ENCODE data around the gene TMEM132C.
"Not testable (repeated sequence)": the region's sequence is repeated elsewhere in the genome, so short reads cannot be mapped to it uniquely, and the experiment has no call there.

Gene TMEM132C

DNA sequence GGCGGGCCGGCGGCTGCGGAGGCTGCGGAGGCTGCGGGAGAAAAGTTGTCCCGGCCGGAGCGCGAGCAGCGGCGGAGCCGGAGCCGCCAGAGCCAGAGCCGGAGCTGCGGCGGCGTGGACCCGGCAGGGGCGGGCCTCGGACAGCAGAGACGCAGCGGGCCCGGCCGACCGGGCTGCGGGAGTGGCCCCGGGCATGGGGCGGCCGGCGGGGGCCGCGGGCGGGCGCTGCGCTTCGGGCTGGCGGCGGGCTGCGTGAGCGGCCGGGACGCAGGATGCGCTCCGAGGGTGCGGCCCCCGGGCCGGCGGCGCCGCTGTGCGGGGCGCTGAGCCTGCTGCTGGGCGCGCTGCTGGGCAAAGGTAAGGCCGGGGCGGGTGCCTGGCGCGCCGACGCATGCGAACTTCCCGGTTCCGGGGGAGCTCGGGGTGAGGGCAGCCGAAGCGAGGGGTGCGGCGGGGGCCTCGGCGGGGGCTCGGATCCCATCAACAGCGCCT, at the start of gene TMEM132C:
Gene TMEM132C, plus strand, starts transcription at position 40 of the 492 bp plus-strand sequence. Its CDS starts 233 bp downstream, at position 273.
- no peak for DNase-seq (ENCODE audit: low read depth in 2 of 2)

DNA sequence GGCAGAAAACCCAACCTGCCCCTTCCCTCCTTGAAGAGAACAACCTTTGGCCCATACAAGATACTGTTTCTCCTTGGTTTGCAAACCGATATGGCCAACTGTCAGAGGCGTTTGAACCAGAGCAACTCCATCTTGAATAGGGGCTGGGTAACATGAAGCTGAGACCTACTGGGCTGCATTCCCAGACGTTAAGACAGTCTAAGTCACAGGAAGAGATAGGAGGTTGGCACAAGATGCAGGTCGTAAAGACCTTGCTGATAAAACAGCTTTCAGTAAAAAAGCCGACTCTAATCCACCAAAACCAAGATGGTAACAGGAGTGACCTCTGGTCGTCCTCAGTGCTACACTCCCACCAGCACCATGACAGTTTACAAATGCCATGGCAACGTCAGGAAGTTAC, 42.7 kb upstream of the TMEM132C start:
- DNase-seq (ENCODE audit: low read depth in 2 of 2): no peak

DNA sequence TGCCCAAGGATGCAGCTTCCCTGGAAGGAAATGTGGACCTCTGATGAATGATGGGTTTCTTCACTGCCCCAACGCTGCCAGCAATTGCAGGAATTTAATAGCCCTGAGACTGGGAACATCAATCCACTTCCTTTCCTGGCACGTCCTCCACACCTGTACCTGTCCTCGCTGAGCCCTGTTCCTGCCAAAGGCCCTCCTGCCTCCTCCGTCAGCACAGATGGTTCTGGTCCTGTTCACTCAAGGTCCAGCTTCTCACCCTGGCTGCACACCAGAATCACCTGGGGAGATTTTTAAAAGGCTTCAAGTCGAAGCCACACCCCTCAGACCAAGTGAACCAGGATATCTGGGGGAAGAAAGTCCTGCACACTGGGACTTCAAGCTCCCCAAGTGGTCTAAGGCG, 38.4 kb upstream of the TMEM132C start:
- no peak for DNase-seq (ENCODE audit: low read depth in 2 of 2)

DNA sequence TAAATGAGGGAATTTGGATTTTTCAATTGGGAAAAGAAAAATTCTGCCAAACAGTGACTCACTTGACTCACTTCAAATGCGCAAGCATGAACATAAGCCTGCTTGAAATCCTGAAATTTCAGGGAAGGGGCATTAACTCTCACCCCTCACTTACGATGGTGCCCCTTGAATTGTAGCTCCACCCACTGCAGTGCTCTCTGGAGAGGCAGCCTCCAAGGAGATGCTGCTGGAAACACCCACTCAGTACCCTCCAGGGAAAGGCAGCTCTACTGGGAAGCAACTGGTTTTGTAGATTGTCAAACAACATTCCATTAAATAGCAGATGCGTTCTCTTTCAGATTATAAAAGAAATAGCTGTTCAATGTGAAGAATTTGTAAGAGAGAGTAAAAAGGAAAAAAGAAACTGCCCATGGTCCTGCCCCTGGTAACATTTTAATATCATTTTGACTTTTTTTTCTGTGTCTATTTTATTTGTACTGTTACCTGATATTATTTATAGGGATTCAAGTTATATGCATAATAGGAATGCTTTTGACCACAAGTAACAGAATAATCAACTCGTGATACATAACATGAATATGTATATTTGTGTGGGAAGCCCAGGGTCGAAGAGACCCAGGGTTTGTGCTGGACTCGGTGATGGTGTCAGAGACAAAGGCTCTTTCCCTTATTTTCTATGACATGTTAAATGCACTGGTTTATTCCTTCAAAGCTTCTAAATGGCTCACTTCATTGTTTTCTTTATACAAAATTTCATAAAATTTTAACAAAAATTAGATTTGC, 31.1 kb upstream of the TMEM132C start:
- no peak for DNase-seq (ENCODE audit: low read depth in 2 of 2)

DNA sequence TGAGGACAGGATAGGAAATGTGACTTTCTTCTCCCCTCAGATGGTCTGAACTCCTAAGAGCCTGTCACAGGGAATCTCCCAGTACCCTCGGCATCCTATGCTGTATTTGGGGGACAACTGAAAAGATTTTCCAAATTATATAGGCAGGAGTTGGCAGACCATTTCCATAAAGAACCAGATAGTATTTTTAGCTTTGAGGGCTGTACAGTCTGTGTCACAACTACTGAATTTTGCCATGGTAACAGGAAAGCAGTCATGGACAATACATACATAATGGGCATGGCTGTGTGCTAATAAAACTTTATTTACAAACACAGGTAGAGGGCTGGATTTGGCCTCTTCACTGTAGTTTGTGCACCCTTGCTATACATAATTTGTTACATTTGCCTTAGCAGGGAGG, 30.4 kb upstream of the TMEM132C start:
- no peak for DNase-seq (ENCODE audit: low read depth in 2 of 2)

DNA sequence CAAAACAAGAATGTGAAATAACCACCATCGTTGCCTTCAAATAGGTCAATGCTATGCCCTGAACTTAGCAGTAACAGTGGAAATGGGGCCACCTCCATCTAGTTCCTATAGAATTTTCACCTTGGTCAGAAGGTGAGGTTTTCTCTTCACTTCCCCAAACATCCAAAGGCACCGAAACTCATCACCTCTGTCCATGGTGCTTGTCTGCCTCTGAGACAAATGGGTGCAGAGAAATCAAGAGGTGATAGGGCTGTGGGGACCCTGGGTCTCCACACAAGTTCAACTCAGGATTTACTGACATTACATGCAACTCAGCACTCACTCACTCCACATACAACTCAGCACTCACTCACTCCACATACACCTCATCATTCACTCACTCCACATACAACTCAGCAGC, 26.2 kb upstream of the TMEM132C start:
- no peak for DNase-seq (ENCODE audit: low read depth in 2 of 2)

DNA sequence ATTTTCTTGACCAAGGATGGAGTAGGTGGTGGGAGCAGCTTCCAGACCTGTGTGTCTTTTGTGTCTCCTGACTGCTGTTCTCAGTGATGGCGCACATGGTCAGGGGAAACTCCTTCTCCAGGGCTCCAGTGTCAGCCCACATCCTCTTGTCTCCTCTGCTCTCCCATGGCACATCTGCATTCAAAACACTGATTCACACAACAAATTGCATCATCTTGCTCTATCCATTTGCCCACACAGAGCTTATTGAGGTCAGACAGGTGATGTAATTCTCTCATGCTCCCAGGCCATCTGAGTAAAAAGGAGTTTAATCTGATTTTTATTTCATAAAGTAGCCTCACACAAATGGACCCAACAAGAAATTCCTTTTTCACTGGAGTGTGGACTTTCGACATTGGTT, 21.8 kb upstream of the TMEM132C start:
- no peak for DNase-seq (ENCODE audit: low read depth in 2 of 2)

DNA sequence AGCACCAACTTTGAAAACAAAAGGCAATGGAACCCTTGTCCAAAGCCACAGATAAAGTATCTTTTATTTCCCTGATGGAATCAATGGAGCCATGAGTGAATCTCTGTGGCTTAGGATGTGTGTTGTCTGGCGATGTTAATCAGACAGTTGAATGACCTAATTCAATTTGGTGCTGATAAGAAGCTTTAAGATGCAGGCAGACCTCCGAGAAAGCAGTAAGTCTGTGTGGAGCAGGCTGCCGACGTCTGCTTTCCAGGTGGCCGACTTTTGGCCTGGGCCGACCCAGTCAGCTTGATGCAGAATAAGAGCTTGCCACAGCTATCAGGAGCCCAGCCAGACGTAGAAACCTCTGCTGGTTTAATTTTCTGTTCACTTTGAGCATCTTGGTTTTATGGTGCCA, 21.1 kb upstream of the TMEM132C start:
- DNase-seq (ENCODE audit: low read depth in 2 of 2): no peak

DNA sequence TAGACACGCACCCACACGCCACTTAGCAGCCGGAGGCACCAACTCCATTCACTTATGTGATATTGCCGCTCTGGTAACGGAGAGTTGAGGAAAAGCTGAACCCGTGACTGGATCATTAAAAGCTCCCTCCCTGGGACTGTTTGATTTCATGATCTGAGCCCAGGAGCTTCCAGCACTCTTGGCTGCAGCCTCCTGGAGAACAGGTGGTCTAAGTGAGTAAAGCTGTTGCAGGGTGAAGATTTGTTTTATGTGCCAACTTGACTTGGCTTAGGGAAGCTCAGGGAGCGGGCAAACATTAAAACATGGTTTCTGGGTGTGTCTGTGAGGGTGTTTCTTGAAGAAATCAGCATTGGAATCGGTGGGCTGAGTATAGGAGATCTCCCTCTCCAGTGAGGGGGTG, 16.9 kb upstream of the TMEM132C start:
- no peak for DNase-seq (ENCODE audit: low read depth in 2 of 2)

DNA sequence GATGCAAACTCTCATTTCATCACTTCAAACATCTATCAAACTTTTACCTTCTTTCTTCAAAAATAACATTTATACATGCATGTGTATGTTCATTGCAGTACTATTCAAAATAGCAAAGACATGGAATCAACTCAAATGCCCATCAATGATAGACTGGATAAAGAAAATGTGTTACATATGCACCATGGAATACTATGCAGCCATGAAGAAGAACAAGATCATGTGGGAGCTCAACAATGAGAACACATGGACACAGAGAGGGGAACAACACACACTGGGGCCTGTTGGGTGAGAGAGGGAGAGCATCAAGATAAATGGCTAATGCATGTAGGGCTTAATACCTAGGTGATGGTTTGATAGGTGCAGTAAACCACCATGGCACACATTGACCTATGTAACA, 13.1 kb upstream of the TMEM132C start:
- DNase-seq (ENCODE audit: low read depth in 2 of 2): not testable (repeated sequence)

DNA sequence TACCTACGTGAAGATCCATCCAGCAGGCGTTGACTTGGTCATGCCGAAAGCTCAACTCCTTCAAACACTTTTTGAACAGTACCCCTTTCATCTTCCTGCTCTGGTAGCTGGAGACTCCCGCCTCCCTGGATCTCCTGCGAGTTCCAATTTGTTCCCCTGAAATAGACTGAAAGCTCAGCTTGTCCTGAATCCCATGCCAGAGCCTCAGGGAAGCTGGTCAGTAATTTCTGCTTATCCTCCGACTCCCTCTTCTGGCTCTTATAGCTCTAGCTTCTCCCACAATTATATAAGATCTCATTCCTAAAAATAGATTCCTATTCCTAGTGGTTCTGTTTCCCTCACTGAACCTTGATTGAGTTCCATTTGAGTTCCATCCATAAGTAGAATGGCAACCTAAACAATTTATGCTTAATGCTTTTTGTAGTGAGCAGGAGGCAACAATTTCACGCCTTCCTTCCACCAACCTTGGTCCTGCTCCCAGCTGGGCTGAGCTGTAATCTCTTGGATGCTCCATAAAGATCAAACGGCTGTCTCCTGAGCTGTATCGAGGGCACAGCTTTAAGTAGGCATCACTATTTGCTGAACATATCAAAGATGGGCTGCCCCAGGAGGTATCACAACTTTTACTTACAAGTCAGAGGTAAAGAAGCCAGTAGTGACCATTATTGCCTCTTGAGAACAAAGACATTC, 8.0 kb upstream of the TMEM132C start:
- DNase-seq (ENCODE audit: low read depth in 2 of 2): no peak

DNA sequence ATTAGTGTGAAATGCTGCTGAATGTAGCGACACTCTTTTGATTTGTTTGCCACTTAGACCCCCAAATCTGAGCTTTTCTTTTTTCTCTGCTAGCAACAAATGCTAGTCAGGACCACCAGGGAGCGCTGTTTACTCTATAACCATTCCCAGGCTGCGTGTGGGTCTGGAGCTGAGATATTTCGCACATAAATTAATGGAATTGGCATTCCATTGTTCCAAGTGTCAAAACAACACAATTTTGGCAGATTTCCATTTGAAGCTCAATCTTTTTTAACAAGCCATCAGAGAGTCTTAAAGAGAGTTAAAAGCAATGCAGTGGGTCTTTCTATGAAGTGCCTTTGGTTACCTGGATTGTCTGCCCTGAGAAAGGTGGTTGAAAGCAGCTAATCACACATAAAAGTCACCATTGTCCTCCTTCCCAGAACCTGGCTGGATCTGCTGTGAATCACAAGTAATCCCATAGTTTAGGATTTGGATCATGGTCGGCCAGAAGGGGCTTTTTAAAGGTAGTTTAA, 7.4 kb upstream of the TMEM132C start:
- no peak for DNase-seq (ENCODE audit: low read depth in 2 of 2)

DNA sequence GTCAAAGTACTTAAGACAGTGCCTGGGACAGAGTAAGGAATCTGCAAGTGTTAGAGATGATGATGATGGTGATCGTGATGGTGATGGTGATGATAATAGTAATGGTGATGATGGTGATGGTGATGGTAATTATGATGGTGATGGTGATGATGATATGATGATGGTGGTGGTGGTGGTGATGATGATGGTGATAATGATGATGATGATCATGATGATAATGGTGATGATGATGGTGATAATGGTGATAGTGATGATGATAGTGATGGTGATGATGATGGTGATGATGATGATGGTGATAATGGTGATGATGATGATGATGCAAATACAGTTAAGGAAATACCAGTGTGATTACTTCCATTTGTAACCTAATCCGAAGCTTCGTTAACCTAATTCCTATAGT, 5.2 kb upstream of the TMEM132C start:
- DNase-seq (ENCODE audit: low read depth in 2 of 2): no peak

DNA sequence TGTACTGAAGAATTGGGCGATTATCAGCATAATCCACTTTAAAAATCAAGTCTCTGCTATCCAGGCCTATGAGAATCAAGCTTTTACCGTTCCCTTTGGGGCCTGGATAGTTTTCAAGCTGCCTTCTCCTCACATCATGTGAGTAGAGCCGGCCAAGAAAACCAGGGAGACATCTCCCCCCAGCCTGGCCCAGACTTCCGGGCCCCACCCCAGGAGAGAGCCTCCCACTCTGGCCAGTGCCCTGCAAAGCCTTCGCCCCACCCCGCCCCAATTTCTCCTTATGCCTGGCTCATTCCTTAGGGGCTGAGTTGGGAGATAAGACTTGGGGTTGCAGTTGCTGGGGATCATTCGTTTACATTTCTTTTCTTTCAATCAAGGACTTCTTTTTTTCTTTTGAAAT, 1.4 kb upstream of the TMEM132C start:
- DNase-seq (ENCODE audit: low read depth in 2 of 2): no peak

DNA sequence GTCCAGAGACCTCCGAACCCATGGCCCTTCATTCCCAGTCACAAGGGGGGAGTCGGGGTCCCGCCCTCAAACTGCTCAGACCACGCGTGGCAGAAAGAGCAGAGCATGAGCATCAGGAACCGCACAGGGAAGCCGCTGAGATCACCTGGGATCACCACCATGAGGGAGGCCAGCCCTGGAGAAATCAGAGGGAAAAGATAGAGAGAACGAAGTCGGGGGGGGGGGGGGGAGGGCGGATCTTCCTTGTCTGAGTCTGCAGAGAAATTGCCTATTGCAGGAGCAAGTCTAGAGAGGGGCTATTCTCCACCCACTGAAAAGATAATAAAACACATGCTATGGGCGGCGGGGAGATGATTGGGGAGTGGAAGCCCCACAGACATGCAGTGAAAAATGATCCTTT, 884 bp upstream of the TMEM132C start:
- DNase-seq (ENCODE audit: low read depth in 2 of 2): no peak

DNA sequence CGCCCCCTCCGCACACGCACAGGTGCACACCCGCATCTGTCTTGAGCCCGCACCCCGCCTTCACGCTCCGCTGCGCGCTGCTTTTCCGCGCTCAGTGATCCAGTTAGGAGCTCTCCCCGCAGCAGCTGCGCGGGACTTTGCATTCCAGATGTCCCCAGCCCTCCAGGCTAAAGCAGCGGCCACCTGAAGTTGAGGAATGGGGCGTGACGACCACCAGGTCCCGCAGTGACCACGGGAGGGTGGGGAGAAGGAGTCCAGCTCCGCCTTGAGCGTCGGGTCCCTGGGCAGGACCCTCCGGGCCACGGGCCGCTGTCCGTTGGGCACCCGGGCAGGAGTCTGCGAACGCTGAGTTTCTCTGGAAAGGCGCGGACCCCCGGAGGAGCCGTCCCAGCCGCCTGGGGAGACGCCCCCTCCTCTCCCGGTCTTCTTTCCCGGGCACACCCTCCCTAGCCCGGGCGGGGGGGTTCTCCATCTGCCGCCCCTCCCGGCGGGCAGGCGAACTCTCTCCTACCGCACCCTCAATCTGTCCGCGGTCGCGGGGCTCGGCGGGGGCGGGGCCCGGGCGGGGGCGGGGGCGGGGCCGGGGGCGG, 334 bp upstream of the TMEM132C start:
- DNase-seq (ENCODE audit: low read depth in 2 of 2): no peak

DNA sequence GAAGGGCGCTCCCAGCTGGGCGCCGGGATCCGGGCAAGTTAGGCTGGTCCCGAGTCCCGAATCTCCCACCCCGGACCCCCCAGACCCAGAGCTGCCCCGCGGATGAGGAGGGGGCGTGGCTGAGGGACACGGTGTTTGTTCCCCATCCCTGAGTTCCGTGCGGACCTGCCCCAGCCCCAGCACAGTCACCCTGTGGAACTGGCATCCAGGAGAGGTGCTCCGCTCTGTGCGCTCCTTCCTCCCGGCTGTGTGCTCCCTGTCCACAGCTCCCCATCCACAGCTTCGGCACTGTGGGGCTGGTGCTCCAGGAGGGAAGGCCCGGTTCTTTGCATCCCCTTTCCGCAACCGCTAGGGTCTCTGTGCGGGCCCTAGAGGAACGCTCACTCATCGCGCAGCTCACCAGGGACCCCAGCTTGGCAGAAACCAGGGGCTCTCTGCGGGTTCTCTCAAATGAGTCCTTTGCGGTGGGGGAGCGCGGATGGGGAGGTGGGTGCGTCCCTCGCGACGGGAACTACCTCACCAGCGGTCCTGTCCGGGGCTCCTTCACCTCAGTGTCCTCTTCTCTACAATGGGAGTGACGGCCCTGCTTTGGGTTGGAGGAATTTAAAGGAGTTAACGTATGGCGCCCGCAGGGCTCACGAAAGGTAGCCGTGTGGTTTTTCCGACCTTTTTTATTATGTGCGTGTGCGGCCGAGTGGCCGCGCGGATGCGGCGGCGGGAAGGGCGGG, 845 bp downstream of the TMEM132C start:
- DNase-seq (ENCODE audit: low read depth in 2 of 2): no peak

DNA sequence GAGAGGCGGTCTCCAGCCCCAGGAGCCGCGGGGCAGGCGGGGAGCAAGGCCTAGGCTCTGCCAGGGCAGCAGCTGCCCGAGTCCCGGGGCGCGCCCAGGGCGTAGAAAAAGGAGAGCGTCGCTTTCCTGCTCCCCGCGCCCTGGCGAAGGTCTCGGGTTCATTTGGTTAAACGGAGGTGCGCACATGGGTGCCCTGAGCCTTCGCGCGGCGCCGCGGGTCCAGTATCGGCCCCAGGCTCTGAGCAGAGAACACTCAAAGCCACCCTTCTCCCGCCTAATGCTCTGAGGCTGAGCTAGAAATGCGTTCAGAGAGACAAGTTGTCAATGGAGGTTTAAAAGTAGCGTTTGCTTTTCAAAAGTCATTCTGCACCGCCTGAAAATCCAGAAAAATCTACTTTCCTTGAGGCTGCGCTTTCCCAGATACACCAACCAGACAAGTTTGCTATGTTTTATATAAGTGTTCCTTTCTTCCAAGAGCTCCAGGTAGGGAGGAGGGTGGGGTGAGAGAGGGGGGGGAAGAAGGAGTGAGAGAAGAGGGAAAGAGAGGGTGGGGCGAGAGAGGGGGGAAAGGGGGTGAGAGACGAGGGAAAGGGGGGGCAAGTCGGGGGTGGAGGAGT, 1.5 kb downstream of the TMEM132C start:
- no peak for DNase-seq (ENCODE audit: low read depth in 2 of 2)

DNA sequence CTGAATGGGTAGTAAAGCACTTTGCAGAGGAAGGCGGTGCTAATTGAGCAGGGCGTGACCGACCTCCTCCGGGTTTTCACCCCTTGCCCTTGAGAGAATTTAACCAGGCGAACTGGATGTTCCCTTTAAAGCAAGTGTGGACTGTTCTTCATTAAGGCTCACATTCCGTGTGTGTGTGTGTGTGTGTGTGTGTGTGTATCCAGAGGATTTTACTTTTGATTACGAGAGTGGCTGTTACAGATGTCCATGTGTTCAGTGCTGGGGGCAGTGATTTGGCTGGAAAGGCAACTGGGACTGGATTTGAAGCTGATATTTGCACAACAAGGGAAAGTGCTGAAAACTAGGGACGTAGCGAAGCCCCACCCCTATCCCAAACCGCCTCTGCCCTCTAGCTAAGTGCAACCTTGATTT, 2.2 kb downstream of the TMEM132C start:
- DNase-seq (ENCODE audit: low read depth in 2 of 2): no peak

DNA sequence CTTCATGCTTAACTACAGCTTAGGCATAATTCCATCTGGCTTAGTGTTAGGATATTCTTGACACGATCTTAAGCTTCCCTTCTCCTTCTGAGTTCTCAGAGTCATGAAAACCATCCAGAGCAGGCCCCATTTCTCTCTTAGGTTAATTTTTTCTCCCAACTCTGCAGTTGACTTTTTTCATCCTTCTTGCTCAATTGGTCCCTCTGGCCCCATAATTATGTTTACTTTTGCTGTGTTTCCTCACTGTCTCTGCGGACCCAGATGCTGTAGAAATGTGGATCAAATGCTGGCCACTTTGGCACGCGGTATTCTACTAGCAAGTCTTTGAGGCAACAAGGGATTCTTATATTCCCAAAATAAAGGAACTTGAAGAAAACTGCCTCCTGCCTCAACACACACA, 9.5 kb downstream of the TMEM132C start:
- DNase-seq (ENCODE audit: low read depth in 2 of 2): no peak

DNA sequence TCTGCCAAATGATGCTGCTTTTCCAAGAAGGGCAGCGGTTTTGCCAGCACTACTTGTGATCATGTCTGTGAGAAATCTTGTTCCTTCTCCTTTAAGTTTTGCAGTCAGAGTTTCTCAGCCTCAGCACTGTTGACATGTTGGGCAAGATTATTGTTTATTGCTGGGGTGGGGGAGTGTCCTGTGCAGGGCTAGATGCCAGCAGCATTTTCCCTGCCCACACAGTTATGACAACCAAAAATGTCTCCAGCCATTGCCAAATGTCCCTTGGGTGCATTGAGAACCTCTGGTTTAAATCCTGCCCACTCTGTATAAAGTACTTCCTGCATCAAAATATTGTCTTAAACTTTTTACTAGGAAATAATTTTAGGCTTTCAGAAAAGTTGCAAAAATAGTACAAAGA, 20.0 kb downstream of the TMEM132C start:
- DNase-seq (ENCODE audit: low read depth in 2 of 2): no peak

DNA sequence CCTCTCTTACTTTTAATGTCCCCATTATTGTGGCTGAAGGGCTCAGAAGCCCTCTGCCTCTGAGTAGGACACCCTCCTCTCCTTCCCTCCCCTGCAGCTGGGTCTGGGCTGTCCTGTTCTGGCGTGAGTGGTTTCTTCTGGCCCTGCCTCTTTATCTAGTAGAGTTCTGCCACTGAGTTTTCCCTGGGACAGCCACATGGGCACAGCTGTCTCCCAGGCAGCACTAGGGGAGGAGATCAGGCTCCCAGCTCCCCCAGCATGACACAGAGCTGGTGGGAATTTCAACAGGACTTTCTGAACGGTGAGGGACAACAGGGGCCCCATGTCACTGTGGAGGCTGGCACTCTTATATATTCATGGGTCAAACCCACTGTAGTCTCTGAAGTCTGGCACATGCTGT, 21.4 kb downstream of the TMEM132C start:
- DNase-seq (ENCODE audit: low read depth in 2 of 2): no peak

All from activated CD4-positive, alpha-beta T cell treated with anti-CD3 and anti-CD28 coated beads for 24 hours (primary cell).